Ectodermal cell (in vitro differentiated cells): ENCODE measurements around the gene DDX10.
"Not testable (repeated sequence)": the region's sequence is repeated elsewhere in the genome, so short reads cannot be mapped to it uniquely, and the experiment has no call there.

Experiments
- H3K27ac ChIP-seq: 2 replicates; pipeline ENCODE4 v1.7.0; 2013; ENCODE audit warnings: mild to moderate bottlenecking, low read depth, low read length; ENCODE audit not compliant: insufficient read depth, poor library complexity, severe bottlenecking
- H3K27me3 ChIP-seq: 2 replicates; pipeline ENCODE4 v1.7.0; 2013; ENCODE audit warnings: mild to moderate bottlenecking, low read length; ENCODE audit not compliant: insufficient read depth, control insufficient read depth, poor library complexity, severe bottlenecking
- H3K36me3 ChIP-seq: one replicate; pipeline ENCODE4 v1.7.0; 2013; ENCODE audit warnings: low read length; ENCODE audit not compliant: control insufficient read depth, insufficient read depth
- H3K4me1 ChIP-seq: one replicate; pipeline ENCODE4 v1.7.0; 2013; ENCODE audit warnings: low read length; ENCODE audit not compliant: control insufficient read depth, insufficient read depth
- H3K4me3 ChIP-seq: 2 replicates; pipeline ENCODE4 v1.7.0; 2013; ENCODE audit warnings: low read depth, low read length, control low read depth; ENCODE audit not compliant: insufficient read depth
- H3K9me3 ChIP-seq: 2 replicates; pipeline ENCODE4 v1.7.0; 2013; ENCODE audit warnings: mild to moderate bottlenecking, low read length, moderate library complexity; ENCODE audit not compliant: control insufficient read depth
- WGBS, 2 experiments: methylation state at CpG; one replicate each; pipeline ENCODE4 v1.1.7; 2013; ENCODE audit warnings: missing lambda C conversion rate in 2 of 2; 5-methylcytosine and 5-hydroxymethylcytosine counted together

DDX10 gene

GRCh38 chr11:108648528-108648885 lies 16.4 kb upstream of the DDX10 start:
- 85% methylated on average over 2 of the region's 2 CpGs; no CpG with 5 or more reads in 1 of the 2 experiments for WGBS, 2 experiments
- H3K27ac ChIP-seq, result no peak overlapping the region
- H3K9me3 ChIP-seq, result no peaks in the 10 kb centered on the region
- H3K4me1 ChIP-seq, result no peaks in the 10 kb centered on the region
- no peaks in the 10 kb centered on the region for H3K36me3 ChIP-seq
- H3K27me3 ChIP-seq, result no peaks in the 10 kb centered on the region
- no peak overlapping the region for H3K4me3 ChIP-seq

- H3K4me1 ChIP-seq, H3K27ac ChIP-seq, H3K36me3 ChIP-seq, H3K4me3 ChIP-seq, H3K9me3 ChIP-seq, H3K27me3 ChIP-seq: not testable (repeated sequence)
- WGBS, 2 experiments, result 93% methylated on average over 3 of the region's 3 CpGs
Observed at GRCh38 chr11:108654100-108654499, 10.8 kb upstream of the DDX10 start.

GRCh38 chr11:108654994-108655631 lies 9.8 kb upstream of the DDX10 start:
- no peak overlapping the region for H3K27ac ChIP-seq
- H3K4me3 ChIP-seq, result no peak overlapping the region
- H3K4me1 ChIP-seq, result no peaks in the 10 kb centered on the region
- no peaks in the 10 kb centered on the region for H3K36me3 ChIP-seq
- no peaks in the 10 kb centered on the region for H3K9me3 ChIP-seq
- 69 to 71% methylated on average over 4 to 5 of the region's 5 CpGs for WGBS, 2 experiments
- no peaks in the 10 kb centered on the region for H3K27me3 ChIP-seq

- 87 to 92% methylated on average over 4 of the region's 4 CpGs for WGBS, 2 experiments
- no peak overlapping the region for H3K27ac ChIP-seq
- H3K9me3 ChIP-seq, result no peaks in the 10 kb centered on the region
- no peaks in the 10 kb centered on the region for H3K27me3 ChIP-seq
- no peak overlapping the region for H3K4me3 ChIP-seq
- peaks cover 8% of the 10 kb centered on the region for H3K4me1 ChIP-seq
- H3K36me3 ChIP-seq, result no peaks in the 10 kb centered on the region
Observed at GRCh38 chr11:108662700-108663099, 2.2 kb upstream of the DDX10 start.

GRCh38 chr11:108663154-108663877 lies 1.6 kb upstream of the DDX10 start:
- Histone ChIP-seq H3K27me3 (no peaks in the 10 kb centered on the region), H3K36me3 (no peaks in the 10 kb centered on the region), H3K4me3 (no peak overlapping the region), H3K27ac (no peak overlapping the region), H3K4me1 (peaks cover 8% of the 10 kb centered on the region), H3K9me3 (no peaks in the 10 kb centered on the region)
- WGBS, 2 experiments, result 92 to 93% methylated on average over 2 to 3 of the region's 5 CpGs

- Histone ChIP-seq H3K9me3 (no peaks in the 10 kb centered on the region), H3K27ac (no peak overlapping the region), H3K4me1 (peaks cover 8% of the 10 kb centered on the region), H3K27me3 (no peaks in the 10 kb centered on the region), H3K36me3 (no peaks in the 10 kb centered on the region), H3K4me3 (no peak overlapping the region)
- WGBS, 2 experiments, result 93 to 96% methylated on average over 7 of the region's 7 CpGs
Observed at GRCh38 chr11:108666373-108666772, 1.5 kb downstream of the DDX10 start.

- Histone ChIP-seq H3K4me1 (peaks cover 8% of the 10 kb centered on the region), H3K4me3 (no peak overlapping the region), H3K36me3 (no peaks in the 10 kb centered on the region), H3K27ac (no peak overlapping the region), H3K27me3 (no peaks in the 10 kb centered on the region), H3K9me3 (no peaks in the 10 kb centered on the region)
- WGBS, 2 experiments, result 93 to 94% methylated on average over 2 of the region's 2 CpGs
Observed at GRCh38 chr11:108669286-108669685, 4.4 kb downstream of the DDX10 start.

- 96% methylated on average over 7 of the region's 7 CpGs for WGBS, 2 experiments
- peaks cover 8% of the 10 kb centered on the region for H3K4me1 ChIP-seq
- no peaks in the 10 kb centered on the region for H3K36me3 ChIP-seq
- H3K4me3 ChIP-seq, result no peak overlapping the region
- H3K27ac ChIP-seq, result no peak overlapping the region
- no peaks in the 10 kb centered on the region for H3K9me3 ChIP-seq
- H3K27me3 ChIP-seq, result no peaks in the 10 kb centered on the region
Observed at GRCh38 chr11:108669711-108670110, 4.8 kb downstream of the DDX10 start.

GRCh38 chr11:108670451-108670850 lies 5.6 kb downstream of the DDX10 start:
- H3K9me3 ChIP-seq, result no peaks in the 10 kb centered on the region
- no peak overlapping the region for H3K4me3 ChIP-seq
- no peaks in the 10 kb centered on the region for H3K27me3 ChIP-seq
- peaks cover 8% of the 10 kb centered on the region for H3K4me1 ChIP-seq
- no peak overlapping the region for H3K27ac ChIP-seq
- WGBS, 2 experiments, result 73 to 74% methylated on average over 4 of the region's 4 CpGs
- H3K36me3 ChIP-seq, result no peaks in the 10 kb centered on the region

- 77 to 83% methylated on average over 3 of the region's 3 CpGs for WGBS, 2 experiments
- Histone ChIP-seq H3K9me3 (no peaks in the 10 kb centered on the region), H3K27ac (no peak overlapping the region), H3K36me3 (no peaks in the 10 kb centered on the region), H3K4me3 (no peak overlapping the region), H3K27me3 (no peaks in the 10 kb centered on the region), H3K4me1 (no peaks in the 10 kb centered on the region)
Observed at GRCh38 chr11:108672113-108672512, 7.2 kb downstream of the DDX10 start.
